HG02571 (cell line): ENCODE data around the gene BET1L.
A peak's percentile ranks its signal among the peaks of the same experiment; 100 is the strongest.
"Not testable (repeated sequence)": the region's sequence is repeated elsewhere in the genome, so short reads cannot be mapped to it uniquely, and the experiment has no call there.

Source experiments
- ATAC-seq: cut with Tn5 transposase; IDR thresholded peaks from one replicate; pipeline ENCODE4 v1.9.1; 2021; ENCODE audit warnings: mild to moderate bottlenecking, moderate library complexity; ENCODE audit not compliant: unreplicated experiment

The BET1L gene, protein sequence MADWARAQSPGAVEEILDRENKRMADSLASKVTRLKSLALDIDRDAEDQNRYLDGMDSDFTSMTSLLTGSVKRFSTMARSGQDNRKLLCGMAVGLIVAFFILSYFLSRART

GRCh38 chr11:207208-207862 lies at the start of gene BET1L, which contains the start of gene RIC8A:
BET1L (minus strand) TSS chr11:207399; CDS start chr11:207321, 78 bp downstream.
RIC8A (plus strand) TSS chr11:207708; CDS start chr11:208855, 1,147 bp downstream.
- peak; percentile 77 for ATAC-seq

- no peak for ATAC-seq
Measured at GRCh38 chr11:255816-256215, 48.6 kb upstream of the BET1L start.

DNA sequence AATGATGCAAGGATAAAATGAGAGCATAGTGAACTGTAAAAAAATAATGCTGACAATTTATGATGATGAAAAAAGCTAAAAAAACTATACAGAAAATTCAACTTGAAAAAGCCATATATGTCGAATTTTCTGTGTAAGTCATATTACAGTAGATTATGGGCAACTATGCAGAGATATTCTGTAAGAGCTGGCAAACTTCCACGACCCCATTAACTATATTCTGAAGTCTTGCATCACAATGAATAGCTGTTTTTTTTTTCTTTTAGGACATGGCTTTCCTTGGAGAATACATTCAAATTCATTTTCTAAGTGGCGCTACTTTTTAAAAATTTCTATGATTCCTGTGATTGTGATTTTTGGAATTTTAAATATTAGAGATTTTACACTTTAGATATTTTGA lies 48.0 kb upstream of the BET1L start:
- ATAC-seq, result no peak

DNA sequence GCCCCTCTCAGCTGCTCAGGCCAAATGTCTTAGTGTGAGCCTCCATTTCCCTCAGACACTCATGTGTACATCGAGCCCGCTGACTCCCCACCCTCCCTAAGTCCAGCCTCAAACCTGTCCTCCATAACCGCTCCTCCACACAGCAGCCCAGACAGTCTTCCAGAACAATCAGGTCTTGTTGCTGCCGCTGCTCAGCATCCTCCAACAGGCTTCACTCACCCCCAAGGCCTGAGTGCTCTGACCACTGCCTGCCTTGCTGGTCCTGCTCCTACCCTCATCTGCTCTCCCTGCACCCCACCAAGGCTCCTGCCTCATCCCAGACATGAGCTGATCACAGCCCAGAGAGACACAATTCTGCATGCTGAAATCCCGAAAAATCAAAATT lies 46.7 kb upstream of the BET1L start:
- no peak for ATAC-seq

- ATAC-seq, result no peak
Measured at GRCh38 chr11:253160-253885, 46.1 kb upstream of the BET1L start.

DNA sequence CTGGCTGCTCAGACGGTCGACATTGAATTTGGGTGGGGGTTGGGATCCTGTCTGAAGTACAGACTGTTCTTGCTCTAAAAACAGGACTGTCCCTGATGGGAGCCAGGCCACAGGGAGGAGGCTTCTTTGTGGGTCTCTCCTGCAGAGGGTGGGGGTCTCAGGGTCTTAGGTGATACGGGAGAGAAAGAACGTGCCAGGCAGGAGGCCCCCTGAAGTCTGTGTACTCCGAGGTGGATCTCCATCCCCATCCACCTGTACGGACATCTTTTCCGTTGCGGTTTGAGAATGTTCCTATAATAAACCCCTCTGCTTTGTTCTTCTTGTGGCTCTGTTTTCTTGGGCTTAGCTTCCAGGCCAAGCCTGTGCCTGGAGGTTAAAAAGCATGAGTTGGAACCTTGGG lies 45.5 kb upstream of the BET1L start:
- no peak for ATAC-seq

- no peak for ATAC-seq
Measured at GRCh38 chr11:251550-251949, 44.4 kb upstream of the BET1L start.

- no peak for ATAC-seq
Measured at GRCh38 chr11:250740-251299, 43.6 kb upstream of the BET1L start.

DNA sequence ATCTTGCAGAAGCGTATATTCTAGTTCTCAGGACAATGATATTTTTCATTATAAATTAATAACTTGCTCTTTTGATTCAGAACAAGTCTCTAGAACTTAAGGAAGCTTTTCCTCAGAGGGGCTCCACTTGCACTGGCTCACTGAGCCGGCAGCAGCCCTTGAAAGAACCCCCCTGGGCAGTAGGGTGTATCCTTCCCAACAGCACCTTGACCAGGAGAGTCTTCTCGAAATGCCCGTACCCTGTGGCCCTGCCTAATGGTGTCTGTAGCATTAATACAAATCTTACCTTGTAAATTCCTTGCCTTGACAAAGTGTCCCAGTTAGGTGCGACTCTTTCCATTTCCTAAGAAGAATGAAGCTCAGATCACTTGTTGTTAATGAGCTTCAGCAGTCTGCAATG lies 43.1 kb upstream of the BET1L start:
- ATAC-seq, result no peak

DNA sequence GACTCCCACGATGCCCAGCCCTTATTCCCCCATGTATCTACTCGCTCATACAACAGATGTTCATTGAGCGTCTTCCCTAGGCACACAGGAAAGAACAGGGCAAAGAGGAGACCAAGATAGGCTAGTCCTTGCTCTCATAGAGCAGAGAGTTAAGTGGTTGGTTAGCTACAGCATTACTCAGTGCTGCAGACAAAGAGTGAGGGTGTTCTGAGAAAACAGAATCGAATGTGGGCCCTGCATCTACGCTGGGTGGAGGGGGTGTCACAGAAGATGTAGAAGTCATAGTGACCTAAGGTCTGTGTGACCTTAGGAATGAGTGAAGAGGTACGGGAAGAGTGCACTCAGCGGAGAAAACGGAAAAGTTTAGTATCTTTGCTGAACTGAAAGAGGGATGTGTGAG lies 41.9 kb upstream of the BET1L start:
- no peak for ATAC-seq

GRCh38 chr11:244376-244775 lies 37.2 kb upstream of the BET1L start:
- no peak for ATAC-seq

DNA sequence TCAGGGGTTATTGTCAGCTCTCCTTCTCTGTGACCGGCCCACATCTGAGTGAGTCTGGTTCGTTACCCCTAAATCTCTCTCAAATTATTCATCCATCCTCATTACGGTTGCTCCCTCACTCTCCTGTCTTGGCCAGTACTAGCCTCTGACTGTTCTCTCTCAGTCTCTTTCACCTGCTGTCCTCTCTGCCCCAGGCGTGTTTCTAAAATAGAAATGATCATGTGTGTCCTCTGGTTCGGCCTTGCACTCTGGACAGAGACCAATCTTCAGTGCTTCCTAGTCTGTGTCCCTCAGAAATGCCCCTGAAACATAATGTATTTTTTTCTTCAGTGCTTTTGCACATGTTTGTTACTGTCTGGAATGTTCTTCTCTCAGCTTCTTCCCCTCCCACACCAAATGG lies 34.4 kb upstream of the BET1L start:
- ATAC-seq, result no peak

GRCh38 chr11:240315-240714 lies 33.1 kb upstream of the BET1L start:
- no peak for ATAC-seq

- not testable (repeated sequence) for ATAC-seq
Measured at GRCh38 chr11:238346-238745, 31.1 kb upstream of the BET1L start.

GRCh38 chr11:236774-237767 lies 29.9 kb upstream of the BET1L start, which contains the start of gene PSMD13:
PSMD13 (plus strand) TSS chr11:236976; CDS start chr11:237050, 74 bp downstream.
- ATAC-seq, result peak; percentile 83

DNA sequence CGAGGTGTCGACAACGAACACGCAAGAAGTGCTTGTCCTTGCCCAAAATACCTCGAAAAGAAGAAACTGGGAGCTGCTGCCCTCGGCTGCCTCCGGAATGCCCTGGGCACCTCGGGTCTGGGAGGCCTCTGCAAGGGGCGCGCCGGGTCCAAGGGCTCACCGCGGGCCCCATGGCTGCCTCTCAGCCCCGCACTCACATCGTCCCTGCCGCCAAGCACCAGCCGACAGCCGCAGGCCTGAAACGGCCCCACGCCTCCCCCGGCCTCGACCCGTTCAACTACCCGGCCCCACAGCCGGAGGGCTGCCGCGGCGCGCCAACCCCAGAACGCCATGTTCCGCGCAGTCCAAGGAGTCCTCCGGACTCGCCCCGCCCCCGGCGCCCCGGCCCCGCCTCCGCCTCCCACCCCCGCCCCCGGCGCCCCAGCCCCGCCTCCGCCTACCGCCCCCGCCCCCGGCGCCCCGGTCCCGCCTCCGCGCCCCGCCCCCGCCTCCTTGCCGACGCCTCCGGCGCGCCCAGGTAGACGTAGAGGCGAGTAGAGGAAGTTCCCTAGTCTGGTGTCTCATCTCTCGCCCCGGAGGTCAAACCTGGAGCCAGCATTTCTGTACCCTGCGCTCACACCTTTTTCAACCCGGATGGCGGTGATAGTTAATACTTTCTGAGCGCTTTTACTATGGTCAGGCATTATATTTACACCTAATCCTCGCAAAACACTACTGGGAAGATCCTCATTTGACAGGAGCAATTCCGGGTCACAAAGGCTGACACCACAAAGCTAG lies 29.0 kb upstream of the BET1L start, which contains the start of gene SIRT3:
Gene SIRT3, minus strand, starts transcription at position 346 of the 777 bp plus-strand sequence. Its CDS starts 14 bp downstream, at position 332.
- peak; percentile 68 for ATAC-seq

- ATAC-seq, result peak; percentile 7
Measured at GRCh38 chr11:235609-235996, 28.4 kb upstream of the BET1L start.

- ATAC-seq, result no peak
Measured at GRCh38 chr11:235180-235579, 28.0 kb upstream of the BET1L start.

DNA sequence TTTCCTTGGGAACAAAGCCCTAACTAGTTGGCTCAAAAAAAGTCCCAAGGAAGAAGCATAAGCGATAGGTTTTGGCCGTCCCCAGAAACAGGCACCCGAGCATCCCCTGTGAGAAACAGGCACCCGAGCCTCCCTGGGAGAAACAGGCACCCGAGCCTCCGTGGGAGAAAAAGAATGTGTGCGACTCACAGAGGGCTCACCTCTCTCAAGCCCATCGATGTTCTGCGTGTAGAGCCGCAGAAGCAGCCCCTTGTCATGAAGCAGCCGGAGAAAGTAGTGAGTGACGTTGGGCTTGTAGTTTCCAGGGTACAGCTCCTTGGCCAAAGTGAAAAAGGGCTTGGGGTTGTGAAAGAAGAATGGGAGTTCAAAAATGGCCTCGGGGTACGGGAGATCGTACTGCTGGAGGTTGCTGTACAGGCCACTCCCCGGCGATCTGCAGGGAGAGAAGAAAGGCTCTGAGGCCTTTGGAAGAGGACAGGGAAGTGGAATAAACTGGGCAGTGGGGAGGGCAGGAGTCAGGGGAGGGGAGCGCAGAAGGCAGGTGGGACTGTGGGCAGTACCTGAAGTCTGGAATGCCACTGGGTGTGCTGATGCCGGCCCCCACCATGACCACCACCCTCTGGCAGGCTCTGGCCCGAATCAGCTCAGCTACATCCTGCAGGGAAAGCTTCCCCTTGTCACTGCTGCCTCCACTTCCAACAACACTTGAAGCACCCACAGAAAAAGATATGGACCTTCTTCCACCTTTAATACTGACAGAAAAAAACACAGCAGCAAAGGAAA lies 25.8 kb upstream of the BET1L start:
- ATAC-seq, result no peak
